NCI-H748 (cell line): ENCODE results near the gene FREM1.

Experiments
- DNase-seq: peaks from one replicate; lab custom pipeline; 2025; ENCODE audit not compliant: unreplicated experiment; lab: John Stamatoyannopoulos, UW

The FREM1 gene

GRCh38 chr9:14882090-14882489, 28.1 kb downstream of the FREM1 start:
- DNase-seq = no peak

DNA sequence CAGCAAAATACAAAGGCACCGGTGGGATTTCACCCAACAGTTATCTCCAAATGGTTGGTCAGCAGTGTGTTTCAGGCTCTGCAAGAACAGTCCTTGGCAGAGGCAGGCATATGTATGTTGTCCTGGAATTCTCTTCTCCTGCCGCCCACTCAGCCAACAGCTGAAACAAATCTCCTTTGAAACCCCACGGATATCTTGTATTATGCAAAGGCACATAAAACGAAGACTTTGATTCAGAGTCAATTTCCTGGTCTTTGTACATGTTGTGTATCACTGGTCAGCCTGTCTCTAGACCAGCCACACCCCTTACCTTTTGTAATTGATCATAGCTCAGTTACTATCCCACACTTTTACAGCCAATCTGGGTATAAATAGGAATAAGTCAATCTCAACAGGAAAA, 29.2 kb downstream of the FREM1 start:
- peak; percentile 21 for DNase-seq

DNA sequence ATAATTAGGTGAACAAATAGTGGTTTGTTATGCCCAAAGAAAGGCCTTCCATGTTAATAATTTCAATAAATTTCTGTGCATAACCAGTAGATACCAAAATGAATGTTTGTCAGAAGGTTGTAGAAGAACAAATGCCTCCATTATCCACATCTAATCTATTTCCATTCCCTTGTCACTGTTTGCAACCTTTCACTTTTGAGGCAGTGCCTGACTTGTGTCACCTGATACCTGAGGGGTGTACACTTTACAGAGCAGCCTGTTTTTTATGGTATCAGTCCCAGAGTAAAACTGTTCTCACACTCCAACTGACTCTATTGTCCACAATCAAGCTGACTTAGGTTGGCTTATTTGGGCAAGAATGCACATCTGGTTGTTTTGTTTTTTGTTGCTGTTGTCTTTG, 40.1 kb downstream of the FREM1 start:
- peak; percentile 31 for DNase-seq

GRCh38 chr9:14869671-14870070, 40.6 kb downstream of the FREM1 start:
- DNase-seq = no peak

- peak; percentile 81 for DNase-seq
Observed at GRCh38 chr9:14868772-14869583, 41.2 kb downstream of the FREM1 start.

GRCh38 chr9:14868418-14868771, 41.8 kb downstream of the FREM1 start:
- no peak for DNase-seq

GRCh38 chr9:14866200-14866749, 44.0 kb downstream of the FREM1 start:
- DNase-seq = peak; percentile 17

DNA sequence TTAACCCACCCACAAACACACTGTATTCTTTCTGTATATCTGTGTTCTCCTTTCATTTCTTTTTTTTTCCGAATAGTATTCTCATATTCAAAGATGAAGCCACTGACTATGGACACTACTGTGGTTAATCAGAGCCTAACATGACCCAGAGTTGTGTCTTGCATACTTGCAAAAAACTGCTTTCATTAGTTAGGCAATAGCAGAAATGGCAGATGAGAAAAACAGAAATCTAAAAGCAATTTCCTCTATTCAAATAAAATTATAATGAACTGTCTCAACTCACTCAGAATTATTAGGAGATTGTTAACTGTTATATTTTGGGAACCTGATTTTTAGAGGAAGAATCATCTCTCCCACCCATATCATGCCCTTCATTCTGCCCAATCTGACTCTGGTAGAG, 45.9 kb downstream of the FREM1 start:
- DNase-seq = no peak

DNA sequence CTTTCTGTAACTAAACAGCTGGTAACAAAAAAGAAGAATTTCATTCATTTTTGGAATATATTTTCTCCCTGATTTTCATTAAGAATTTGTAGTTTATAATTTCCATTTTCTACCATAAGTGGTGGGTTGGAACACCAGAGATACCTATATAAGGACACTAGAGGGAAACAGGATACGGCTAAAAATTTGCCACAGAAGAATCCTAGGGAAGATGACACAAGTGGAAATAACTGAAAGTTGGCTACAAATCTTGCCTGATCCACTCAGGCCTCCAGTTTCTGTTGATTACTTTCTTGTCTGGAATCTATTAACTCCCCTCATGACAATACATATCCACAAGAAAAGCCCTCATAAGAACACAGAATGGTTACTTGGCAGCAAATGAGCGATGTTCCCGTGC, 46.8 kb downstream of the FREM1 start:
- DNase-seq = no peak

DNA sequence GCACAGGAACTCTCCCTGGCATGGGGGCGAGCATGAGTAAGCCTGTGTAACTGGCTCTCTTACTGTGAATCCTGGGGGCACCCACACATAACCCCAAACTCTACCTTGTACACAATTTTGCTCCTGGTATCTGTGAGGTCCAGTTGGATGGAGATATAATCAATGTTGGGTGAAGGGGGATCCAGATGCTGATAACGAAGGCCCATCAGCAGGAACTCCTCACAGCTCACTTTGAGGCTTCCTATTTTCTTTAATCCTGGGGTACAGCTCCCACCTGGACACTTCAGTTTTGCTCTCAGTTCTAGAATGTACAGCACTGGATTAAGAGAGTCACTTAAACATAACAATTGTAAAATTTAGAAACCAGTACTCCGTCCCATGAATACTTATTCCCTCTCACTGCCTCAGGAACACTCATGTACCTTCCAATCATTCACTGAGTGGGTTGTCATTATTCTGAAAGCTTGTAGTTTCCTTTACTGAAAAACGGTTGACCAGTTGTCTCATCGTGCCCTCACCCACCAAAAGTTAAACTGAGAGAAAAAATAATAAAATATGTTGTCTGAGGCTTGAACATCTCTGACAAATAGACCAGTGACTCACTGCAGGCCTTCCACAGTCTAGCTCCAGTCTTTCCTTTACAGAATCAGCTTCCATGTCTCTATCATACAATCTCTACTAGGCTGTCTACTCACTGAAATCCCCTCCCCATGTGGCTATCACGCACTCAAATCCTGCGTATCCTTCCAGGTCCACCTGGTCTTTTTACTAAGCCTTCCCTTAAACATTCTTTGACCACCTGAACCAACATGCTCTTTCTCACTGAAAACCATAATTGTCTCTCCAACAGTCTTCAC, 52.6 kb downstream of the FREM1 start:
- DNase-seq = no peak

DNA sequence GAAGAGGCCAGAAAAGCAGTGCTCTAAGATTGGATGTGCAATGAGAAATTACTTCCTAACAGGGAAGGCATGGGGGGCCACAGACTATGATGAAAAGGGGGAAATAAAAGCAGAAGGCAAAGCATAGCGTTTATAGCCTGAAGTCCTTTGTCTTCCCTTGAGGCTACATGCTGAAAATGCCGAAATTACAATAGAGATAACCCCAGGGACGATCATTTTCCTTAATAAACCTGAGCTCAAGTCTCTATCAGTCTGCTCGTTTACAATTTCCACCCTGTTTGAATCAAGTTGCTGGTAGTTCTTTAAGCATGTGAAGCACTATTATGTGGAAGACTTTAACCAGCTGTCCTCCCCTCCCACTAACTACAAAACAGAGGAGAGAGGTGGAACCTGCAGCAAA, 60.4 kb downstream of the FREM1 start:
- no peak for DNase-seq

GRCh38 chr9:14849296-14849695, 60.9 kb downstream of the FREM1 start:
- DNase-seq = no peak

DNA sequence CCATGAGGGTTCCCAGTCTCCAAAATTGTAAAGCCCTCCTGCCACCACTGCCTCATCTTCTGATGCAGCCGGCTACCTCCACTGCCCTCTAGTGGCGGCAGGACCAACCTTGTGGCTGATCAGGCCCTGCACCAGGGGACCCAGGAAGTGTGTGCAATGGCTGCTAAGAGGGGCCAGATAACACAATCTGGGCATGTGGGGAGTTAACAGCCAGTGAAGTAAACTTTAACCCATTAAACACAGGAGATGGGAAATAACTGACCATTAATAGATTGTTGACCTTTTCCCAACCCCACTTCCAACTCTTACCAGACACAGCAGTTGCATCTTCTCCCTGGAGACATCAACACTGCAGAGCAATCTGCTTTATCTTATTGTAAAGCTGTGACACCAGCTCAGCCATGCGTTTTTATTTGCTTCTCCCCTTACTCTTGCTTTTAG, 63.3 kb downstream of the FREM1 start:
- peak; percentile 71 for DNase-seq

- DNase-seq = no peak
Observed at GRCh38 chr9:14843163-14843562, 67.1 kb downstream of the FREM1 start.

DNA sequence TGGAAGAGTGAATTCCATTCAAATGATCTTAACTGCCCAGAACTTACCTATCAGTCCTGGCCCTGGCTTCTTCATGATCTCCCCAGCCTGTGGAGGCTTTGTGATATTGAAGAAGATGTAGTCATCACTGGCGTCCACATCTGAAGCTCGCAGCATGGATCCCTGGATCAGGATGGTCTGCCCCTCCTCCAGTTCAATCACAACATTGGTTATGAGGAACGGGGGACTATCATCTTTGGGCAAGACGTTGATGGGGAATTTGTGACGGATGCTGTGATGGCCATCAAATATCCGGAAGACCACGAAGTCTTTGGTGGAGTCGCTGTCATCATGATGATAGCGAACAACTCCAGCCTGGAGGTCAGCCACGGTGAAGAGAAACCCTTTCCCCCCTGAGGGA, 68.0 kb downstream of the FREM1 start:
- DNase-seq = no peak

DNA sequence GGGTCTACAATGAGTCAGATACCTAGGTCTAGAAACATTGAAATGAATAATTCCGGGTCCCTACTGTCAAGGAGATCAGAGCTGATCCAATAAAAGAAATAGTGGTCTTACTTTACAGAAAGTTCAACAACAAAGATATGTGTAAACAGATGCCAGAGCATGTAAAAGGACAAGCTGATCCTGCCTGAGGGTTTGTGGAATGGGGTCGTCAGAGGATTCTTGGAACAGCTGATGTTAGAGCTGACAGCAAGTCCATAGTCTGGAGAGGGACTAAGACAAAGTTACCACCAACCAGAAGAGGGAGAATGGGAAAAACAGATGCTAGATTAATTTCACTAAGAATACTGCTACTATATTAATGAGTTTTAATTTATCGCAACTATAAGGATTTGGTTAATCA, 71.5 kb downstream of the FREM1 start:
- DNase-seq = no peak

- DNase-seq = no peak
Observed at GRCh38 chr9:14836885-14837284, 73.3 kb downstream of the FREM1 start.

GRCh38 chr9:14831661-14832060, 78.6 kb downstream of the FREM1 start:
- DNase-seq = no peak

DNA sequence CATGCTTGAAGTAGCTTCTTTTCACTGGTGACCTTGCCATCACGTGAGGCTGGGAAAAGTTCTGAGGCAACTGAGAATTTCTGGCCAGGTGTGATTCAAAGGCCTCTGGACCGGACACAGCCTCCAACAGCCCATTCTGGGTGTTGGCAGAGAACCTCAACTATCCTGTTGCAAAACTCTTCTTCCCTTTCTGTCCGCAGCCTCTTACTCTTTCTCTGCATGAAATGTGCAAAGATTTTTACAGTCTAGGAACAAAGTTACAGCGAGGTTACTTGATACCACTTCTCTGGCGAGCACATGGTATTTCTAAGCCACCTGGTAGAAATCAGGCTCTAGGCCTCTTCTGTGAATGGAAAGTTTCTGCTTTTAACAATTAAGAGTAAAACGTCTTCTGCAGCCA, 79.2 kb downstream of the FREM1 start:
- DNase-seq = no peak

- no peak for DNase-seq
Observed at GRCh38 chr9:14830057-14830456, 80.2 kb downstream of the FREM1 start.

DNA sequence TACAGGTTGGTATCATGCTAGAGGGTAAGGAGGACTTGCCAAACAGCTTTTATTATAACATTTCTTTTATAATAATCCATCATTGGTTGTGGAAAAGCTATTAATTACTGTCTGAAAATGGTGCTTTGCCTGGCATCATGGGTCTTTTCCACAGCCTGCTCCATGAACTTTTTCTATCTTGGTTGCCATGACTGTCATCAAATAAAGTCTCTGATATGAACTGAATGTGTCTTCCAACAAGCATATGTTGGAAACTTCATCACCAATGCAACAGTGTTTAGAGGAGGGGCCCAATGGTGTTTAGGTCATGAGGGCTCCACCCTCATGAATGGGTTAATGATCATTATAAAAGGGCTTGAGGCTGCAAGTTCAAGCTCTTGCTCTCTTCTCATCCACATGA, 81.0 kb downstream of the FREM1 start:
- DNase-seq = no peak

DNA sequence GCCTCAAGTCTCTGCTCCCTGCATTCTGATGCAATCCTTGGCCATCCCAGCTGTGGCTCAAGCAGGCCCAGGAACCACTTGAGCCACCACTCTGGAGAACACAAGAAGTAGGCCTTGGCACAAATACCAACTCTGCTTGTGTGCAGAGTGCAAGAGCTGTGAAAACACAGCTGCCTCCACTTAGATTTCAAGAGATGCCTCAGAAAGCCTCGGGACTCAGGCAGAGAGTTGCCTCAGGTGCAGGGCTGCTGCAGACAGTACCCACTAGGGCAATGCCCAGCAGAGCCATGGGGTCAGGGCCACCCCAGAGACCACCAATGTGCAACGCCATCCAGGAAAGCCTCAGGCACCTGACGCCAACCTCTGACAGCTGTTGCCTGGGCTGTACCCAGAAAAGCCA, 82.4 kb downstream of the FREM1 start:
- no peak for DNase-seq
